Measurements from ENCODE around the gene OLR1.

Gene OLR1

GRCh38 chr12:10178821-10179220, 6.9 kb upstream of the OLR1 start, which contains the start of gene TMEM52B:
Gene TMEM52B, plus strand, starts transcription at chr12:10179032. Its CDS starts 543 bp downstream, at chr12:10179575.
- ATAC-seq (replicated peaks) (no peak), DNase-seq (no peak)
- peaks cover 26 to 31% of the 10 kb centered on the region in 2 donors for H3K27me3 Mint-ChIP-seq
- H3K4me3 Mint-ChIP-seq, result no peak within 1 kb of the TSS
- no peaks in the 10 kb centered on the region for H3K4me1 Mint-ChIP-seq
- H3K9me3 Mint-ChIP-seq, result no peaks in the 10 kb centered on the region
- H3K27ac Mint-ChIP-seq, result no peak within 1 kb of the TSS
- no peaks in the 10 kb centered on the region for H3K36me3 Mint-ChIP-seq

DNA sequence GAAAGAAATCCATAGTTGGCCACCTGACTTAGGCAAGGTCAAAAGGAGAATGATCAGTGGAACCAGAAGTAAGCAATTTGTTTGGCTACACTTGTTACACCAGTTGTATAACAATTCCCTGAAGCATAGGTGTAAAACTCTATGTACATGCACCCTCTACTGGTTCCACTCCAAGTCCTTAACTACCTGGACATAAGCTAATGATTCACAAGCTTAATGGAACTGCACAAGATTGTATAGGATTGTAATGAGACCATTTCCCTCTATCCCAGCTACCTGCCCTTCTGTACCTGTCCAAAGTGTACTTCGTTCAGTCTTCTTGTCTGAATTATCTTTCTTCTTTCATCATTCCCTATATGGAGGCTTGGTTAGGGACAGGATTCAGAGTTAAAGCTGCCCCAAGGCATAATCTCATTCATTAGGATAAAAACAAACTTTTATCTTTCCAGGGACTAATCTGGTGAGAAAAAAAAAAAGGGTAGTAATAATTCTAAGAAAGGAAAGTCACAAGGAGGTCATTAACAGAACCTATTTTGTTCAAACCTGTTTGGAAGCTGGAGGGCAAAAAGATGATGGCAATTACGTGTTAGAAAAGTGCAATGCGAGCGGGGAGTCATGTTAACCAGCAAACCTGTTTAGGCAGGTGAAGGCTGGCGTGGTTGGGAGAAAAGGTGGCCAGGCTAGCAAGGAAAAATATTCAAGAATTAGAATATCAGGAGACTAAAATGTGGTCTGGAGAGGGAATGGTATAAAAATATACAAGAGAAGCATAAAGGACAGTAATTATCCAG, 4.1 kb upstream of the OLR1 start:
- DNase-seq, result no peak
- Mint-ChIP-seq H3K27me3 (peaks cover 26 to 29% of the 10 kb centered on the region in 2 donors), H3K36me3 (no peaks in the 10 kb centered on the region), H3K4me3 (no peak overlapping the region), H3K9me3 (no peaks in the 10 kb centered on the region), H3K4me1 (no peaks in the 10 kb centered on the region), H3K27ac (no peak overlapping the region)
- no peak for ATAC-seq (replicated peaks)

- Mint-ChIP-seq H3K36me3 (no peaks in the 10 kb centered on the region), H3K9me3 (no peaks in the 10 kb centered on the region), H3K27me3 (peaks cover 26 to 33% of the 10 kb centered on the region in 2 donors), H3K4me1 (no peaks in the 10 kb centered on the region), H3K27ac (no peak overlapping the region), H3K4me3 (no peak overlapping the region)
- DNase-seq, result no peak
- no peak for ATAC-seq (replicated peaks)
Measured at GRCh38 chr12:10174986-10175614, 3.2 kb upstream of the OLR1 start.

DNA sequence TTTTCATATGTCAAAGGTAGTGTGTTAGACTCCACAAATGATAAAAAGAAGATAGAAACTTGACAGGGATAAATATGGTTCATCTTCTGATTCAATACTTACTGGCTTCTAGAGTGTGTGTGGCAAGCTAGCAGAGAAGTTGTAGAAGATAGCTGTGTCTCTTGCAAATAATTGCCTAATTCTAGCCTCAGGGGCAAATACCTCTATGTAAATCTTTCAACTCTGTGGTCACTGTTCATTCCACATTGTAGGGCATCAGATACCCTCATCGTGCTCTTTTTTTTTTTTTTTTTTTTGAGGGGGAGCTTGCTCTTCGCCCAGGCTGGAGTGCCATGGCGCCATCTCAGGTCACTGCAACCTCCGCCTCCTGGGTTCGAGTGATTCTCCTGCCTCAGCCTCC, 1.7 kb downstream of the OLR1 start:
- H3K4me1 Mint-ChIP-seq, result peaks cover 0 to 1% of the 10 kb centered on the region in 2 donors
- H3K27me3 Mint-ChIP-seq, result peaks cover 12 to 26% of the 10 kb centered on the region in 2 donors
- no peak overlapping the region for H3K4me3 Mint-ChIP-seq
- DNase-seq (no peak), ATAC-seq (replicated peaks) (no peak)
- H3K9me3 Mint-ChIP-seq, result no peaks in the 10 kb centered on the region
- no peaks in the 10 kb centered on the region for H3K36me3 Mint-ChIP-seq
- no peak overlapping the region for H3K27ac Mint-ChIP-seq

GRCh38 chr12:10169104-10169503, 2.8 kb downstream of the OLR1 start:
- no peak for DNase-seq
- Mint-ChIP-seq H3K27ac (no peak overlapping the region), H3K9me3 (no peaks in the 10 kb centered on the region), H3K36me3 (no peaks in the 10 kb centered on the region), H3K4me1 (peaks cover 0 to 1% of the 10 kb centered on the region in 2 donors), H3K4me3 (no peak overlapping the region), H3K27me3 (peaks cover 12 to 18% of the 10 kb centered on the region in 2 donors)
- no peak for ATAC-seq (replicated peaks)

DNA sequence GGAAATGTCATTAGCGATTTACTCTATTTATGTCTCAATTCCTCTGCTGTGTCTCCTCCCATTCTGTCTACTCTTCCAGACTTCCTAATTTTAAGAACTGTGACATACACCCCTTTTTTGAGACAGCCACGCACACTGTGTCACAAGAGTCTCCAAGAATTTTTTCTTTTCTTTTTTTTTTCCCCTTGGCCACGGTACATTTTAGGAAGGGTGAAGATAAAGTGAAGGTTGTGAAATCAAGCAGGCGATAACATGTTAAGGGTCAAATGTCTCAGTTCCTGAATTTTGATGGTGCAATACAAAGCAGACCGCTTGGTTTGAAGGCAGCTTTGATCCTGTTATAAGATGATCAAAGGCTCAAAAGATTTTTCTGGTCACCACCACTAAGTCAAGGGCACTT, 4.3 kb downstream of the OLR1 start:
- Mint-ChIP-seq H3K4me3 (no peak overlapping the region), H3K4me1 (peaks cover 1 to 5% of the 10 kb centered on the region in 2 donors), H3K27me3 (peaks cover 9 to 17% of the 10 kb centered on the region in 2 donors), H3K27ac (no peak overlapping the region), H3K36me3 (no peaks in the 10 kb centered on the region), H3K9me3 (no peaks in the 10 kb centered on the region)
- ATAC-seq (replicated peaks), result no peak
- no peak for DNase-seq

DNA sequence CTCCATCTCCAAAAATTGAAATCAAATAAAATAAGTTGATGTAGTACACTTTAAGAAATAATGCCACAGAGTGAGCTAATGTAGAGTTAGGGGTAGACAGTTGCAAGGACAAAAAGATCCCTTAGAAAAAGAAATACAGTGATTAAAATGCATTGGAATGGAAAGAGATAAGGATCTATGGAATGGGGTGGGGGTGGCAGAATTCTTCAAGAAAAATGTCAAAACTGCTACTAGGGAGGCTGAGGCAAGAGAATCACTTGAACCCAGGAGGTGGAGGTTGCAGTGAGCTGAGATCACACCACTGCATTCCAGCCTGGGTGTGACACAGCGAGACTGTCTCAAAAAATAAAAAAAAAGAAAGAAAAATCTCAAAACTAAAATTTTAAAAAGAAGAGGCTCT, 6.5 kb downstream of the OLR1 start:
- DNase-seq (no peak), ATAC-seq (replicated peaks) (no peak)
- H3K36me3 Mint-ChIP-seq, result no peaks in the 10 kb centered on the region
- H3K4me3 Mint-ChIP-seq, result no peak overlapping the region
- H3K27ac Mint-ChIP-seq, result no peak overlapping the region
- H3K9me3 Mint-ChIP-seq, result no peaks in the 10 kb centered on the region
- peaks cover 8 to 15% of the 10 kb centered on the region in 2 donors for H3K4me1 Mint-ChIP-seq
- H3K27me3 Mint-ChIP-seq, result peaks cover 0 to 5% of the 10 kb centered on the region in 2 donors

- ATAC-seq (replicated peaks) (peak; percentile 53 to 68), DNase-seq (no peak)
- peaks cover 5% of the 10 kb centered on the region in 2 donors for H3K27me3 Mint-ChIP-seq
- H3K36me3 Mint-ChIP-seq, result no peaks in the 10 kb centered on the region
- no peak overlapping the region for H3K4me3 Mint-ChIP-seq
- H3K27ac Mint-ChIP-seq, result no peak overlapping the region
- H3K9me3 Mint-ChIP-seq, result no peaks in the 10 kb centered on the region
- peaks cover 14 to 34% of the 10 kb centered on the region in 2 donors for H3K4me1 Mint-ChIP-seq
Measured at GRCh38 chr12:10163084-10163483, 8.8 kb downstream of the OLR1 start.

GRCh38 chr12:10160617-10161385, 11.1 kb downstream of the OLR1 start:
- DNase-seq (no peak), ATAC-seq (replicated peaks) (no peak)
- Mint-ChIP-seq H3K4me1 (peaks cover 13 to 34% of the 10 kb centered on the region in 2 donors), H3K27ac (peak overlapping the region; percentile 59), H3K9me3 (no peaks in the 10 kb centered on the region), H3K36me3 (no peaks in the 10 kb centered on the region), H3K4me3 (no peak overlapping the region), H3K27me3 (peaks cover 5 to 10% of the 10 kb centered on the region in 2 donors)

GRCh38 chr12:10159280-10159679, 12.7 kb downstream of the OLR1 start:
- ATAC-seq (replicated peaks), result no peak
- DNase-seq, result no peak
- Mint-ChIP-seq H3K4me1 (peaks cover 13 to 34% of the 10 kb centered on the region in 2 donors), H3K4me3 (no peak overlapping the region), H3K27ac (no peak overlapping the region), H3K36me3 (no peaks in the 10 kb centered on the region), H3K9me3 (no peaks in the 10 kb centered on the region), H3K27me3 (peaks cover under 1 to 16% of the 10 kb centered on the region in 2 donors)

GRCh38 chr12:10158406-10158805, 13.5 kb downstream of the OLR1 start:
- no peak for ATAC-seq (replicated peaks)

GRCh38 chr12:10155966-10156365, 16.0 kb downstream of the OLR1 start:
- peaks cover 12 to 25% of the 10 kb centered on the region in 2 donors for H3K27me3 Mint-ChIP-seq
- ATAC-seq (replicated peaks) (no peak), DNase-seq (no peak)
- H3K4me3 Mint-ChIP-seq, result no peak overlapping the region
- peaks cover 13 to 39% of the 10 kb centered on the region in 2 donors for H3K4me1 Mint-ChIP-seq
- H3K9me3 Mint-ChIP-seq, result no peaks in the 10 kb centered on the region
- H3K27ac Mint-ChIP-seq, result no peak overlapping the region
- no peaks in the 10 kb centered on the region for H3K36me3 Mint-ChIP-seq

More at GRCh38 chr12:10158406-10158805, 13.5 kb downstream of the OLR1 start:
- Mint-ChIP-seq H3K27me3 (peaks cover 9 to 25% of the 10 kb centered on the region in 2 donors), H3K4me3 (no peak overlapping the region), H3K4me1 (peaks cover 13 to 42% of the 10 kb centered on the region in 2 donors), H3K27ac (no peak overlapping the region), H3K9me3 (no peaks in the 10 kb centered on the region), H3K36me3 (no peaks in the 10 kb centered on the region)
- no peak for DNase-seq

GRCh38 chr12:10154145-10154496, 17.8 kb downstream of the OLR1 start:
- H3K27ac Mint-ChIP-seq, result no peak overlapping the region
- no peaks in the 10 kb centered on the region for H3K36me3 Mint-ChIP-seq

More at GRCh38 chr12:10154145-10154496, 17.8 kb downstream of the OLR1 start:
- Mint-ChIP-seq H3K9me3 (no peaks in the 10 kb centered on the region), H3K4me3 (peak overlapping the region; percentile 87 to 93), H3K4me1 (peaks cover 3 to 24% of the 10 kb centered on the region in 2 donors), H3K27me3 (peaks cover 12 to 31% of the 10 kb centered on the region in 2 donors)
- ATAC-seq (replicated peaks) (peak; percentile 8 to 19), DNase-seq (no peak)
